Stimulated activated naive CD8-positive, alpha-beta T cell treated with anti-CD3 and anti-CD28 coated beads, Interleukin-15, amount 100 ng/mL, for 72 hours (primary cell): ENCODE measurements around the gene METRNL.

Experiments
- ATAC-seq: fragments of 150-1000 bp; cut with Tn5 transposase; 2 replicates; pipeline ENCODE4 v1.10.0; 2021; ENCODE audit warnings: mild to moderate bottlenecking, moderate library complexity
- DNase-seq, 2 donors: peaks; one replicate each; pipeline ENCODE4 v3.0.0; 2021 to 2022
- H3K27ac Mint-ChIP-seq, 2 donors: one replicate each; pipeline ENCODE4 v1.8.0; 2022; ENCODE audit warnings: mild to moderate bottlenecking in 2 of 2, mixed read lengths in 2 of 2, moderate library complexity in 2 of 2
- H3K27me3 Mint-ChIP-seq: one replicate; pipeline ENCODE4 v1.8.0; 2022; ENCODE audit warnings: mixed read lengths
- H3K4me1 Mint-ChIP-seq: one replicate; pipeline ENCODE4 v1.8.0; 2022; ENCODE audit warnings: mild to moderate bottlenecking, mixed read lengths
- H3K4me3 Mint-ChIP-seq, 2 donors: one replicate each; pipeline ENCODE4 v1.8.0; 2022; ENCODE audit warnings: mild to moderate bottlenecking in 2 of 2, mixed read lengths in 2 of 2, moderate library complexity in 1 of 2
- H3K9me3 Mint-ChIP-seq, 2 donors: one replicate each; pipeline ENCODE4 v1.8.0; 2022; ENCODE audit warnings: mixed read lengths in 2 of 2

Gene METRNL

DNA sequence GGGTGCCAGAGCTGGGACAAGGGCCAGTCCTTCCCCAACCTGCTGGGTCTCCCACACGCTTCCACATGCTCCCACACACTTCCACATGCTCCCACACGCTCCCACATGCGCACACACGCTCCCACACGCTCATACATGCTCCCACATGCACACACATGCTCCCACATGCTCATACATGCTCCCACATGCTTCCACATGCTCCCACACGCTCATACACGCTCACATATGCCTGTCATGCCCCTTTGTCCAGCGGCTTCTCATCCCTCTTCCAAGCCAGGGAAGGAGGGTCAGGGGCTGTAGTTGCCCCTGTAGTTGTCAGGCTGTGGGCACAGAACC, 9.9 kb upstream of the METRNL start:
- H3K27ac Mint-ChIP-seq: no peak overlapping the region
- ATAC-seq: no peak
- no peaks in the 10 kb centered on the region for H3K9me3 Mint-ChIP-seq
- H3K27me3 Mint-ChIP-seq: no peaks in the 10 kb centered on the region
- DNase-seq: no peak
- H3K4me1 Mint-ChIP-seq: peaks cover 52% of the 10 kb centered on the region
- no peak overlapping the region for H3K4me3 Mint-ChIP-seq

DNA sequence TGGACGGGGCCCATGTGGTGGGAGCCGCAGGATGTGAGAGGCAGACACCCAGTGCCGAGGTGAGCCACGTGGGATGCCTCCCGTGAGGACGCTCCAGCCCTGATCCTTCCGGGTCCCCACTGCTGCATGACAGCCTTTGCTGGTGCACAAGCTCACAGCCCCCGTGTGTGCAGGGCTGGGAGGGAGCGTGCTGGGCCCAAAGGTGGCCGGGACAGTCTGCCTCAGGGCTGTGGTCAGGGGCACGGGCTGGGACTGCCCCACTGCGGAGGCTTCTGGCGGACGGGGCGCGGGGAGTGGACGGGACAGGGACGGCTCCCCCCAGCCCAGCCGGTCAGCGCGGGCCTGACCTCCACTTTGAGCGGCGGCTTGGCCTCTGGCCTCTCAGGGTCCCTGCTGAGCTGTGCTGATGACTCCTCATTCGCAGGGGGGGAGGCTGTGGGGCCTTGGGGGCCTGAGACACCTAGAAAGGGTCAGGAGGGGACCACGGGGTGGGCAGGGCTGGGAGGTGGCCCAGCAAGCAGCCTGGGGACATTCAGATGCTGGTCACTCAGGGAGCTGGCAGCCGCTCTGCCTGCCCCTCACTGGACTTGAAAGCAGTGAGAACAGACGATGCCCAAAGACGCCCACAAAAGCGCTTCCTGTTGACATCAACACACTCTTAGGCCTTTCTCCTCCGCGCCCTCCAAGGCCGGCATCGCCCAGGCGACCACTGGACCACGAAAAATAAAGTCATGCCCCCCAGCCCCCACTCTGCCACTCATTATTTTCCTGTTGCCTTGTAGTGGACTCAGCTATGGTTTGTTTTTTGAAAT, 9.3 kb upstream of the METRNL start:
- no peaks in the 10 kb centered on the region for H3K9me3 Mint-ChIP-seq
- no peaks in the 10 kb centered on the region for H3K27me3 Mint-ChIP-seq
- peaks cover 52% of the 10 kb centered on the region for H3K4me1 Mint-ChIP-seq
- H3K27ac Mint-ChIP-seq: no peak overlapping the region
- ATAC-seq (no peak), DNase-seq (no peak)
- H3K4me3 Mint-ChIP-seq: no peak overlapping the region

DNA sequence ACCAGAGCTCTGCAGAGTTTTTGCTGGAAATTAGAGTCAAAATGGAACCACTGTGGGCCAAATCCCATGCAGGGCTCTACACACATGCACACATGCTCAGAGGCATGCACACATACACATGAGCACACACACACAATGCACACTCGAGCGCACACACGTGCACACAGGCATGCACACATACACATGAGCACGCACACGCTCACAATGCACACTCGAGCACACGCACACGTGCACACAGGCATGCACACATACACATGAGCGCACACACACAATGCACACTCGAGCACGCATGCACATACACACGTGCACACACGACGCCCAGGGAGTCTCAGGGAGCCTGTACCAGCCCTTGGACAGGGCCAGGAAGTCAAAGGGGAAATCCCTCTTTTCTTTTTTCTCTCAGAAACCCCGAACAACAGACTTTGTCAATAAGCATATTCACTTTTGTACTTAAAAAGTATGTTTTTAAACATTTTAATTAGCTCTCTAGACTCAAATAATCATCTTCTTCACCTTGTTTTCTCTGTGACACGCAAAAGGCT, 8.5 kb upstream of the METRNL start:
- Mint-ChIP-seq H3K4me1 (peaks cover 52% of the 10 kb centered on the region), H3K4me3 (no peak overlapping the region), H3K9me3 (no peaks in the 10 kb centered on the region), H3K27me3 (no peaks in the 10 kb centered on the region), H3K27ac (no peak overlapping the region)
- ATAC-seq (no peak), DNase-seq (no peak)

DNA sequence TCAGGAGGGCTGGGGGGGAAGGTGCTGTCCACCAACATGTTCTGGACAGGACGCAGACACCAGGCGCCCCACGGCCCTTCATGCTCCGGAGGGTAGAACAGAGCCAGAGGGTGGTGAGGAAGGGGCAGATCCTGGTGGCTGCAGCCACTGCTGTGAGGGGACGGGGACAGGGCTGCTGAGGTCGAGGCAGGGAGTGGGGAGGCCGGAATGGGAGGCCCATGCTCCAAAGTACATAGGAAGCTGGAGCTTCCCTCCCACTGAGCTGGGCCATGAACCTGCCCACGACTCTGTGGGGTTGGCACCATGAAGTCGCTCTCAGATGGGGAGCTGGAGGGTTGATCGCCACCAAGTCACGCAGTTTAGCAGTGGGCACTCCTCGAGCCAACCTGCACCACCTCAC, 8.0 kb upstream of the METRNL start:
- H3K4me3 Mint-ChIP-seq: no peak overlapping the region
- H3K27me3 Mint-ChIP-seq: no peaks in the 10 kb centered on the region
- DNase-seq (no peak), ATAC-seq (no peak)
- H3K9me3 Mint-ChIP-seq: no peaks in the 10 kb centered on the region
- H3K27ac Mint-ChIP-seq: no peak overlapping the region
- peaks cover 52% of the 10 kb centered on the region for H3K4me1 Mint-ChIP-seq

DNA sequence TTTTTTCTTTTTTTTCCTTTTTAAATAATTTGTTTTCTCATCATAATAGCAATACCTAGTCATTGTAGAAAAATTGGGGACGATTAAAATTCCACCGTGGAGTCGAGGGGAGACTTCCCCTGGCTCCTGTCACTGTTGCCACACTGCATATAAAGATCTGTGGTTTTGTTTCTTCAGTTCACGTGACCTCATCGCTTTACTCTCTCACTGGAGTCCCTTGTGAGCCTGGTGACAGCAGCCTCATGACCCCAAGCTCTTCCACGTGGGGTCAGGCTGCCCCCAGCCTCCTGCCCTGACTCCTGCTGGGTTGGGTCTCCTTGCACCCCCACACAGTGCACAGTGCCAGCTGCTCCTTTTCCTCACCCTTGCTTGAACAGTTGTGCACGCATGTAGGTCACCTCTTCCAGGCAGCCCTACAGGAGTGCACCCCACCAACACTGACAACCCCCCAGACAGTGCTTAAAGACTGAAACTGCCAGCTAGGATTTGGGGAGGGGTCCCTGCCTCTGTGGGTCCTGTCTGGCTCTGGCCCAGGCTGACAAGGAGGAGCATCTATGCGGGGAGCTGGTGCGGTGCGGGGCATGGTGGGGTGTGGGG, 7.3 kb upstream of the METRNL start:
- no peak for DNase-seq
- Mint-ChIP-seq H3K27ac (peak overlapping the region in 1 of 2 donors; percentile 34), H3K9me3 (no peaks in the 10 kb centered on the region), H3K4me1 (peaks cover 52% of the 10 kb centered on the region), H3K4me3 (peak overlapping the region; percentile 57 to 66), H3K27me3 (no peaks in the 10 kb centered on the region)
- ATAC-seq: peak; percentile 59

DNA sequence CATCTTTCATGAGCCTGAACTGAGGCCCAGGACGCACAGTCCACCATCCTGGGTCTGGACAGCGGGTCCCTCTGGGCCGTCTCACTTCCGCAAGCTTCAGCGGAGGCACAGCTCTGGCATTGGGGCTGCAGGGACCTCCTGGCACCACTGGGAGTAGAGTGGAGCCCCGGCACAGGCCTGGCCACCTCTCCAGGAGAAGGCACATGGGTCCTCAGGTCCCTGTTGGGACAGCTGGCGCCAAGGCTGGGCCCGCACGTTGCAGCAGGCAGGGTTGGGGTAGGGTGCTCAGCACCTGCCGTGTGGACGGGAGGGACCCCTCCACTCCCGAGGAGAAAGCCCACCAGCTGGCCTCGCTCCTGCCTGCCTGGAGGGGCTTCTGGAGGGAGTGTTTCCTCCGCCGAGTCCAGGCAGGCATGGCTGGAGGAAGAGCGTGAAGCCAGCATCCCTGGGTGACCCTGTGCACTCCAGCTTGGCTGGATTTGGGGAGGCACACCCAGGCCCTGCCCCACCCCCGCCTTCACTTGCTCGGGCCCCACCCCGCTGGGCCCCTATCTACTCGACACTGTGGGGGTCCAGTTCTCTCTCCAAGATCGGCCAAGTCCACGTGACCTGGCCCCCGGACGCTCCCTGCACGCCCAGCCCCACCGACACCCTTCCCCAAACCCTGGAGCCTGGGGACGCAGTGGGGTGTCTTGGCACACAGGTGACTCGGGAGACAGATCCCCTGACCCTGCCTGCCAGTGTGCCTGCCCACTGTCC, 6.6 kb upstream of the METRNL start:
- Mint-ChIP-seq H3K9me3 (no peaks in the 10 kb centered on the region), H3K27ac (peak overlapping the region in 1 of 2 donors; percentile 60), H3K4me1 (peaks cover 52% of the 10 kb centered on the region), H3K27me3 (peaks cover 5% of the 10 kb centered on the region), H3K4me3 (no peak overlapping the region)
- ATAC-seq (no peak), DNase-seq (no peak)

DNA sequence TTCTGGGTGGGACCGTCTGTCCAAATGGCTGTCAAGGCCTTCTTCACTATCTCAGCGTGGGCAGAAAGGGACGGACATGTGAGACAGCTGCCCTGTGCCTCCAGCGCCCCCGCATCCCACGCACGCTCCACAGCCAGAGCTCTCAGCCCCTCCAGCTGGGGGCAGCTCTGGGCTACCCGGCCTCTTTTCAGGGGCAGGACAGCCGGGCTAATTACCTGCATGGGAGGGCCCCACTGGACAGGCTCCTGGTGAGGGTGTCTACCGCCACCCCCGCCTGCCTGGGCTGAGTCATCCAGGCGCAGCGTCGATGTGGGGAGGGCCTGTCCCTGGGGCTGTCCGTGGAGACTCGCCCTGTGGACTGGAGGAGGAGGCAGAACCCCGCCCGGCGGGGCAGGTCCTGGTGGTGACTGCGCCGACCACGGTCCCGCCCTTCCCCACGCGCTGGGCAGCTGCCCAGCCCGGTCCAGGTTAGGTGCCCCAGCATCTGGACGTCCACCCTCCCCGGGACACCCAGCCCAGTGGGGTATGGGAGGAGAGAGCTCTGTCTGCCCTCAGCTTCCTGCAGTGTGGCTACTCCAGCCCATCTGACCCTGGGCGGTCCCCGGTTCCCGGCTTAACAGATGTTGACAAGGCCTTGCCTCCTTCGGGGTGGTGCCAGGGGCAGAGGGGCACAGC, 5.9 kb upstream of the METRNL start:
- Mint-ChIP-seq H3K27me3 (peaks cover 13% of the 10 kb centered on the region), H3K27ac (peak overlapping the region in 1 of 2 donors; percentile 60)
- peak; percentile 48 for ATAC-seq

DNA sequence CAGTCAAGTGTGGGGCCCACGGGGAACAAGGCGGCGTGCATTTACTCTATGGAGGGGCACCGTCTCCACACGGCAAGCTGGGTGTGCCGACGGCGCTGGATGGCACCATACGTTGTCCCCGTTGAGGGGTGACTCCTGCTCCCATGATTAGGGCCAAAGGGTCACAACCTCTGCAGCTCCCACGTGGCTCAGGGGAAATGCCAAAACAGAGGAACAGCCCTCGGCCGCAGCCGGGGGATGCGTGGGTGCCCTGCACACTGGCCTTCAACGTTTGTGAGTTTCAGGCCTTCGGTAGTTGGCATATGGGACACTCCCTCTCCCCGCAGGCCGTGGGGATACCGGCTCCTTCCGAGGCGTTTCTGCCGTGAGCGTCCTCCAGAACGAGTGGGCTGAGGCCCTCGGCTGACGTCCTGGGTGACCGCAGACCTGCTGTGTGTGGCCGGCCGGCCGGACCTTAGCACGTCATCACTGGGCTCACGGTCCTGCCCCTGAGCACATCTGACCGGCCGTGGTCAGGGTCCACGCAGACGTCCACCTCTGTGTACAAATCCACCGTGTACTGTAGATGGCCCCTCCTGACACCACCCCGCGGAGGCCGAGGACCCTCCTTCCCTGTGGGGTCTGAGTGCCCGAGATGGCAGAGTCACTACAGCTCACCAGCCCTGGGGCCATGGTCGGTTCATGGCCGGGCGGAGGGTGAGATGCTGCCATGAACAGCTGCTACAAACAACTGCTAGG, 4.8 kb upstream of the METRNL start:
- peaks cover 43% of the 10 kb centered on the region for H3K4me1 Mint-ChIP-seq
- H3K27me3 Mint-ChIP-seq: peaks cover 14% of the 10 kb centered on the region
- H3K27ac Mint-ChIP-seq: no peak overlapping the region
- DNase-seq (no peak), ATAC-seq (no peak)
- H3K4me3 Mint-ChIP-seq: no peak overlapping the region
- no peaks in the 10 kb centered on the region for H3K9me3 Mint-ChIP-seq

More for the DNA sequence above, 5.9 kb upstream of the METRNL start:
- DNase-seq: no peak
- Mint-ChIP-seq H3K4me1 (peaks cover 52% of the 10 kb centered on the region), H3K9me3 (no peaks in the 10 kb centered on the region), H3K4me3 (no peak overlapping the region)

DNA sequence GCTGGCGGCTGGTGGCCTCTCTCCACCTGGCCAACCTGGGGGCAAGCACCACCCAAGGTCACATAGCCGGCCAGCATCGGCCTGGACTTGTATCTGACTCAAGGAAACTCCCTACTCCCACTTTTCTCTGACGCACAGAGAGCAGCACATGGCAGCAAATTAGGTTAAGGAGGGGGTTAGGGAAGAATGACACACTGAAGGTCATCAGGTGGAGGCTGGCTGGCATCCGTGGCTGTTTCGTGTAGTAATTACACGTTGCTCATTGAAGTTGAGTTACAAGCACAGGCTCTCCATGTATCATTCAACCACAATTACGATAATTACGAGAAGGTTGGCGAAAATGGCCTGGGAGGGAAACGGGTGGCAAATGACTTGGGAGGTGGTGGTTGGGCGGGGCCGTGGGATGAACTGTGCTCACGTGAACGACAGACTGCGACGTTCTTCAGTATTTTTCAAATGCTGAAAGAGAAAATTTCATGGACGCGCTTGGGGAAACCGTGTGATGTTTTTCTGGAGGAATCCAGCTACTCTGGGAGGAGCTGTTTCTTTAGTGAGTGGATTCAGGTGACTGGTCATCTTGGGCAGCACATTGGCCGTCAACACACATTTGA, 4.0 kb upstream of the METRNL start:
- DNase-seq: no peak
- H3K27me3 Mint-ChIP-seq: peaks cover 14% of the 10 kb centered on the region
- no peak overlapping the region for H3K27ac Mint-ChIP-seq
- no peak for ATAC-seq
- no peak overlapping the region for H3K4me3 Mint-ChIP-seq
- H3K4me1 Mint-ChIP-seq: peaks cover 36% of the 10 kb centered on the region
- no peaks in the 10 kb centered on the region for H3K9me3 Mint-ChIP-seq

DNA sequence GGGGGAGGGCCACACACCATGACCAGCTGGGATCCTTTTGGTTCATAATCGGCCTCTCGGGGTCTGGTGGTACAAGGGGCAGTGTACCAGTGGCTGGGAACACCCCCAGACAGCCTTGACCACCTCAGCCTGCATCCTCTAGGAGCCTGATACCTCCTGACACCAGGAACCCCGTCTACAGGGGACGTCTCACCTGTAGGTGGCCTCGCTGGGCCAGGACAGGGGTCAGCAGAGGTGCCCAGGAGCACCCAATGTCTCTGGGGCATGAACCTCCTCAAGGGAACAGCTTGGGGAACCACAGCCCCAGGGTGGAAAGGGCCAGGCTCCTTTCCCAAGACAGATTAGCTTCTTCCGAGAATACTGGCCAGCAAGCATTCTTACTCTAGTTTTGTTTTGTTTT, 2.5 kb upstream of the METRNL start:
- H3K27me3 Mint-ChIP-seq: peaks cover 22% of the 10 kb centered on the region
- H3K27ac Mint-ChIP-seq: no peak overlapping the region
- ATAC-seq (no peak), DNase-seq (no peak)
- H3K4me3 Mint-ChIP-seq: no peak overlapping the region
- peaks cover 28% of the 10 kb centered on the region for H3K4me1 Mint-ChIP-seq
- no peaks in the 10 kb centered on the region for H3K9me3 Mint-ChIP-seq

DNA sequence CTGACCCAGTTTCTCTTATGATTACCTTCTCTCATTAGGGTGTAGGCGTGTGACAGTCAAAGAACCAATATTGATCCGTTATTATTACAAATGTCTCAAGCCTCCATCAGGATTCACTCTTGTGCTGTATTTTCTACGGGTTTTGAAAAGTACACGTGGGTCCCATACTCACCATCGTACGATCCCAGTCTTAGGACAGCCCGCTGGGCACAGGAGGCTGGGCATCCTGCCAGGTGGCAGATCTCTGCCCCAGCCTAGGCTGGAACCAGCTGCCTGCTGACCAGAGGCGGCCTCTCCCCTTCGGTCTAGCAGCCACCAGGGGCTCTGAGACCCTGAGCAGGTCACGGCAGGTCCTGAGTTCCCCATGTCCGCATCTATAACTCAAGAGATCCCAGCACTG, 2.0 kb upstream of the METRNL start:
- peaks cover 28% of the 10 kb centered on the region for H3K4me1 Mint-ChIP-seq
- H3K9me3 Mint-ChIP-seq: no peaks in the 10 kb centered on the region
- H3K27me3 Mint-ChIP-seq: peaks cover 27% of the 10 kb centered on the region
- ATAC-seq (no peak), DNase-seq (no peak)
- no peak overlapping the region for H3K4me3 Mint-ChIP-seq
- H3K27ac Mint-ChIP-seq: no peak overlapping the region

DNA sequence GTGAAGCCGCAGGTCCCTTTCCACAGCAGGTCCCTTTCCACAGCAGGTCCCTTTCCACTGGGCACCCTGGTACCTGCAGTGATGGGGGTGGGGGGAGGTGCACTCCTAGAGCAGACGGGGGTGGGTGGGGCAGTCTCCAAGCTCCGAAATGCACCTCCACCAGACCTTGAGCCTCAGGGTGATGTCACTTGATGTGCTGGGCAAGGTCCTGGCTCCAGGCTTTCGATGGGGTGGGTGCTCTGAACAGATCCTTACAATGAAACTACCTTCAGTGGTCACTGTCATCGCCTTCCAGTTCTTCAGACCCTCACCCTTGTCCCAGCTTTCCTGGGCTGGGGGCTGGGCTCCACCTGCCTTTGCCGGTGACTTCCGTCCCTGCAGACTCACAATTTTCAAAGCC, 1.5 kb upstream of the METRNL start:
- Mint-ChIP-seq H3K27ac (no peak overlapping the region), H3K4me3 (peak overlapping the region in 1 of 2 donors; percentile 72), H3K27me3 (peaks cover 30% of the 10 kb centered on the region), H3K9me3 (no peaks in the 10 kb centered on the region), H3K4me1 (peaks cover 30% of the 10 kb centered on the region)
- DNase-seq (no peak), ATAC-seq (no peak)

DNA sequence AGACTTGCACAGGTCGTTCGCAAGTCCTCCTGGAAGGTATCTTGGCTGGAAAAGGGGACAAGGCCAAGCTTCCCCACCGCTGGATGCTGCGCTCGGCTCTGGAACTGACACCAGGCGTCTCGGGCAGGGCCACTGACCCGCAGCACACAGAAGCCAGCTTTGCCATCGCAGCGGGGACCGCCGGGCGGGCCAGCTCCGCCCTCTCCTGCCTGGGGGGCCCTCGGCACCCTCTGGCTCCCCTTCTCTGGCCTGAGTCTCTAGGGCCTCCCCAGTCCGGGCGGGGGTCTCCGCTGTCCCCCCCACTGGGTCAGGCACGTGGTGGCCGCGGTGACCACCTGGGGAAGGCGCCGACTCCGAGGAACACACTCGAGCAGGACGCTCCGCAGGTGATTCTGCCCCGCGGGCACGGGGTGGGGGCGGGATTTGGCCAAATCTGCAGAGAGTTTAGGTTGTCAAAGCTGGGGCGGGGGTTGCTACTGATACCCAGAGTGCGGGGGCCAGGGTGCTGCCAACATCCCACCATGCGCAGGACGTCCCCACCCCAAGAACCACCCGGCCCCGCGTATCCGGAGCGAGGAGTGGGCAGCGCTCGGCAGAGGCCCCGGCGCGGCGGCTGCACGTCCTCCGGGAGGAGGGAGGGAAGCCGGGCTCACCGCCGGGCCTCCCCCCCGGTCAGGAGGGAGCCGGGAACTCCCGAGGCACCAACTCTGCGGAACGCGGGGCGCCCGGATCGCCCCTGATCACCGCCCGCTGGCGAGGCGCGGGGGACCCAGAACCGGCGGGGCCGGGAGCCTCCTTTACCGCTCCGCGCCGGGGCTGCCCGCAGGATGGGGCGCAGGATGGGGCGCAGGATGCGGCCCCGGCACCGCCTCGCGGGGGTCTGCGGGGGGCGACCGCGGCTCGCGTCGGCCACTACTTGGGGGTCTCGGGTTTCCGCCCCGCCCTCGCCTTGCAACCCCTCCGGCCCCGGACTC, 744 bp upstream of the METRNL start:
- Mint-ChIP-seq H3K4me1 (peaks cover 31% of the 10 kb centered on the region), H3K27ac (no peak overlapping the region), H3K4me3 (peak overlapping the region; percentile 67 to 72), H3K27me3 (peaks cover 30% of the 10 kb centered on the region), H3K9me3 (no peaks in the 10 kb centered on the region)
- ATAC-seq: no peak
- no peak for DNase-seq
